SKM-1 (cell line): Measurements from ENCODE around the gene VSX2.

Experiments used
- DNase-seq: peaks from one replicate; lab custom pipeline; 2025; ENCODE audit not compliant: unreplicated experiment; lab: John Stamatoyannopoulos, UW

VSX2 gene

GRCh38 chr14:74221741-74222140, 17.5 kb upstream of the VSX2 start:
- DNase-seq: no peak

GRCh38 chr14:74223016-74223415, 16.2 kb upstream of the VSX2 start:
- no peak for DNase-seq

GRCh38 chr14:74231784-74232183, 7.5 kb upstream of the VSX2 start:
- no peak for DNase-seq

DNA sequence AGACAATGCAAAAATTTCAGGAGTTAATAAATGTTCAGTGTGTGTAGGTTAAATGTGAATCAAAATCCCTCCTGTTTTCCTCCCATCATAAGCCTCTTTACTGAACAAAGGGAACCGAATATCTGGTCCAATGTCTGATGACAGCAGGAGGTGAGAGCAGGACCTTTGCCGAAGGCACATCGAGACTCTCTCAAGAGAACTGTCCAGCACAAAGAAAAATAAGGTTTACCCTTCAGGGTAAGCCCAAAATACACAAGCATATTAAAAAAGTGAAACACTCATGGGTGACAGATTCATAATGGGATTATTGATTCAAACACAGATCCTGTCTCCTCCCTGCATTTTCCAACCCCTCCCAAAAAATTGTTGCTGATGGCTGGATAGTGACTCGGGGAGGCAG, 4.2 kb upstream of the VSX2 start:
- no peak for DNase-seq

DNA sequence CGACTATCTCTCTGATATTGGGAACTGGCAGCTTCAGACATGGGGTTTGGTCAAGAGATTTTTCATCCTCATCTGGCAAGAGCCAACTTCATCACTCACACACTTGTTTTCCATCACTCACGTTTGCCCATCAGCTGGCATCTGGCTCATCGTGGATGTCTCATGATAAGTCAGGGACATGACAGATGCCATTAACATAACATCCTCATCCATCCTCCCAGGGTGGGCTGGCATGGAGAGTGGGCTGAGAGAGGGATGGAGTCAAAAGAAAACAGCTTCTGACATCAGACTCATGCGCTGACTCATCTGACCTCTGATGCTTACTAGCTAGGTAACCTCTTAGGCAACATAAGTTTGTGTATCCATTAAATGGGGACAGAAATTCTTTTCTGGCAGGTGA, 1.8 kb upstream of the VSX2 start:
- no peak for DNase-seq

- DNase-seq: no peak
Observed at GRCh38 chr14:74239848-74240793, 872 bp downstream of the VSX2 start.

DNA sequence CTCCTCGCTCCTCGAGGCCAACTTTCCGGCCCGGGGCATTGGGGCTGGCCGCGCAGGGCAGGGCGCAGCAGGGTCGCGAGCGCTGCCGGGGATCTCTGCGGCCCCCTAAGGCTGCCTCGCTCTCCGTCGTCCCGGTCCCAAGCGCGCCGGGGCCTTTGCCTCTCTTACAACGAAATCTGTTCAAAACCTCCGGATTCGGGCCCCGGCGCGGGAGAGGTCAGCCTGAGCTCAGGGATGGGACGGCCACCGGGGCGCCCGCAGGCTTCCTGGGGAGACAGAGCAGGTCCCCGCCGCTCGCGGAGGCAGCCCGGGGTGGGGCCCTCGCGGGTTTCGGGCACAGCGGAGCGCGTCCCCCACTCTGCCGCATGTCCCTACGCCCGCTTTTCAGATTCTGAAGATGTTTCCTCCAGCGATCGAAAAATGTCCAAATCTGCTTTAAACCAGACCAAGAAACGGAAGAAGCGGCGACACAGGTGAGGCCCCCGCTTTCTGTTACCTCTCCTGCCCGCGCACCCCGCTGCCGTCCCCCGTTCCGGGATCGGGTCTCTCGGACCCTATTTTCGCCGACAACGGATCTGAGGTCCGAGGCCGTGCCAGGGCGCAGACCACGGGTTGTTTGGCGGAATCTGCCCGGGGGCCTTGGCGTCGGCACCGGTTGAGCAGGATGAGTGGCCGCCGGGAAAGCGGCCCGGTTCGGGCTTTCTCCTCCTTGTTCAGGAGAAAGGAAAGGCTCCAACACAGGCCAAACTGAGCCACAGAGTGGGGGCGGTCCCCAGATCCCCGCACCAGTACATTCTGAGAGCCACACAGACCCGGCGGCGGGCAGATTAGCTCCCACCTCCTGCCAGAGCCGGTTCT, 1.8 kb downstream of the VSX2 start:
- DNase-seq: no peak

- no peak for DNase-seq
Observed at GRCh38 chr14:74241652-74242017, 2.4 kb downstream of the VSX2 start.

- no peak for DNase-seq
Observed at GRCh38 chr14:74242021-74242779, 3.0 kb downstream of the VSX2 start.

DNA sequence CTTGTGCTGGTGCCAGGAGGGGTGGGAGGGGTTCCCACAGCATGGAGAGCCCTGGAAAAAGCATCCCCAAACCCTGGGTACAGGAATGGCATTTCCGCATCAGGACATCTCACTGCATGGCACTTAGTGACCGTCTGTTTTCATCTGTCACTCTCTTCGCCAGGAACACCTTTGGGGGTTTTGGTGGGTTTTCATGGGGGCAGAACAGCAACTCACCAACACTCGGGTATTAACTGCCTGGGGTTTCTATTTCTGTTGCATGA, 3.5 kb downstream of the VSX2 start:
- no peak for DNase-seq

GRCh38 chr14:74243051-74243450, 3.8 kb downstream of the VSX2 start:
- DNase-seq: no peak

DNA sequence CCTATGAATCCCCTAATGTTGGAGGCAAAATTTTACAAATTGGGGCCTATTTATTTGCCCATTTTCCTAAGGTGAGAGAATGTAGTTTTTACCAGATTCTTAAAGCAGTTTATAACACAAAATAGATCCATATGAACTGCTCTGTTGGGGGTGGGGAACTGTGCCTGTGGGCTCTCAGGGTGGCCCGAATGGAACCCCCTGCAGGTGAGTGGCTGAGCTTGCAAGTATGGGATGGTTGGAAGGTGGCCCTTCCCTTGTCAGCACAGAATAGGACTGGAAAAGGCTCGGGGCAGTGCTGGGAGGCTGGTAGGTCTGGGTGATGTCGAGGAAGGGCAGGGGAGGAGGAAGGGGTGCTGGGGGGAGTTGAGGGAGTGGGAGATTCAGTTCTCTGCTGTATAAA, 4.9 kb downstream of the VSX2 start:
- no peak for DNase-seq

DNA sequence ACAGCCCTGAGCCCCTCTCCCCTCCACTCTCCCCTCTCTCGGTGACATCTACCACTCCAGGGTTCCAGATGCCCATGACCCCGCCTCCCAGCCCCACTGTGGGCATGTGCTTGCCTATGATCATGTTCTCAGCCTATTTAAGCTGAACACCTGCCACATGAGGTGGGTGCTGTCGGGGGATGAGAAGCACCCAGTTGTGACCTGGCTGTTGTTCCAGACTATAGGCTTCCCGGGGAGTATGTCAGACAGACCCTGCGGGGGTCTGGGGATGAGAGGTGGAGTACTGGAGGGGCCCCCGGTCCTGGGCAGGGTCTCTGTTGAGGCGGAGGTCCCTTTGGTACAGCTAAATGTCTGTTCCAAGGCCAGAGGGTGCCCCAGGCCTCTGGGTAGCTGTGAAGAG, 6.0 kb downstream of the VSX2 start:
- DNase-seq: no peak

DNA sequence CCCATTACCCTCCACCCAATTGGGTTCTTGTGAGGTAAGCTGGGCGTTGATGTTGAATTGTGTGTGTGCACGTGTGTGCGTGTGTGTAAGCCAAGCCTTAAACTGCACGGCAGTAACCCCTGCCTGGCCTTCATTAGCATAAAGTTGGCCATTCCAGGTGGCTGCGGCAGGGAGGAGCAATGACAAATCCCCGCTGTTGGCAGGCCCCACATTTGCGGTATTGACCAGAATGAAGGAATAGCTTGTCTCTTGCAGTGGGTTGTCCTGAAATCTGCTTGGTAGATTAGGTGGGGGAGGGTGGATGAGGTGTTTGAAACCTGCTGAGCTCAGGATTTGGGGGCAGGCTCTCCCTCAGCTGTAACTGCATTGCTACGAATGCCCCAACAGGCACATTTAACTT, 7.3 kb downstream of the VSX2 start:
- DNase-seq: no peak

DNA sequence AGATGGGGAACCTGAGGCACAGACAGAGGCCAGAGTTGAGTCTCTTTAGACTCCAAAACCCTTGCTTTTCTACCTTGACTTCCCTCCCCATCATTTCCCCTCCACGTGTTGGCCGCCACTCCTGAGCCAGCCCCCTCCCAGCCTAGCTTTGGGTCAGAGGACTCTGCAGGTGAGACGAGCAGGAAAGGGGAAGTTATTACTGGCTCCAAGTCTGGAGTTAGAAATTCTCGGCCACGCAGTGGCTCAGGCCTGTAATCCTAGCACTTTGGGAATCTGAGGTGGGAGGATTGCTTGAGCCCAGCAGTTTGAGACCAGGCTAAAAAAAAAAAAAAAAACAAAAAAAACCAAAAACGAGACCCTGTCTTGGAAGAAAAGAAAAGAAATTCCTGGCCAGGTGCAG, 8.8 kb downstream of the VSX2 start:
- DNase-seq: no peak

GRCh38 chr14:74249433-74250375, 10.5 kb downstream of the VSX2 start:
- no peak for DNase-seq

DNA sequence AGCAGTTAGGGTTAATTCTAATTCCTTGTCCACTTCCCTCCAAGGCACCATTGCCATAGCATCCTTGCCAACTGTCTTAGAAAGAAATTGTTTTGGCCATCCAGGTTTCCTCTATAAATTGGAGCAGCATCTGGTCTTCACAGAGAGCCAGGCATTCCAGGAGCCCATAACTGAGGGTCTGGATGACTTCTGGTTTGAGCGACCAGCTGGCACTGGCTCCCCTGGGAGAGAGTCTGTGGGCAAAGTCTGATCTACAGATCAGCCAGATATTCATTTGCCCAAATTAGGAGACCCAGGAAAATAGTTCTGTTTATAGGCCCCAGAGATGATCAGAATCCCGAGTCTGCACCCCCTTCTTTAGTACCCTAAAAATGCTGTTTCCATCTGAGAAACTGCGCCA, 16.0 kb downstream of the VSX2 start:
- DNase-seq: no peak

DNA sequence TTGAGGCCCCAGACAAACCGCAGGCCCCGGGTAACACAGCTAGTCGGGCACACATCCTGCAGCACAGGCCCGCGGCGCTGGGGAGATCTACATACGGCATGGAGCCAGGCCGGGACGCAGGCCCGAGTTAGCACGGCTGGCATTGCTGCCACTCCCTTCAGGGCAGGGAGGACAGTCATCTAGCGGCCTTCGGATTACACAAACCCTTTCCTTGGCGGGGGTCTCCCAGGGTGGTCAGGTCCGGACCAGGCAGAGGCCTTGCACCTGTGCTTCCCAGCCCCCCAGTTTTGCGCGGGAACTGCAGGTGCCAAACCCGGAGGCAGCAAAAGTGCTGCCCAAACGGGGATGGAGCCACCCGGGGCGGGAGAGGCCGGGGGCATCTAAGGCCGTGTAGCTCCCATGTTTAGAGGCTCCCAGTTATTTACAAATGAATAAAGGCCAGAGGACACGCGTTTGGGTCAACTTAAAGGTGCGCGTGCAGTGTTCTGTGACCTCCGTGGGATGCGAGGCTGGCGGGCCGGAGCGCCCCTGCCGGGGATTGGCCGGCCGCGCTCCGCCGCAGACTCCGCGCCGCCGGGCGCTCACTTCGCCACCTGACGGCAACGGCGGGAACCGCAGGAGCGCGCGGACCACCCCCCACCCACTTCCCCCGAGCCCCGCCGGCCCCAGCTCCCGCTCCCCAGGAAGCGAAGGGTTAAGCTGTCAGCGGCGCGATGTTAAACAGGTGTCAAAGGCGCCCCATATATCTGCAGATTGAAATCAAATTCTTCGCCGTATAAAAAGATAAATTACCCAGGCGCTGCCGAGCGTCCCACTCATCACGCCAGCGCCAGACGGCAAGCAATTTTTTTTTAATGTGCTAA, 18.1 kb downstream of the VSX2 start:
- no peak for DNase-seq

- DNase-seq: no peak
Observed at GRCh38 chr14:74257941-74258763, 18.9 kb downstream of the VSX2 start.
